ENCODE measurements around the gene THSD4.
A peak's percentile ranks its signal among the peaks of the same experiment; 100 is the strongest.

The THSD4 gene

GRCh38 chr15:71271327-71271726 lies 156.1 kb downstream of the THSD4 start:
- DNase-seq = no peak

- DNase-seq = no peak
Observed at GRCh38 chr15:71272932-71273331, 157.7 kb downstream of the THSD4 start.

- no peak for DNase-seq
Observed at GRCh38 chr15:71273731-71274447, 158.6 kb downstream of the THSD4 start.

- DNase-seq = no peak
Observed at GRCh38 chr15:71274448-71274798, 159.2 kb downstream of the THSD4 start.

- DNase-seq = no peak
Observed at GRCh38 chr15:71275098-71275497, 159.8 kb downstream of the THSD4 start.

- DNase-seq = no peak
Observed at GRCh38 chr15:71275566-71276335, 160.5 kb downstream of the THSD4 start.

GRCh38 chr15:71276336-71276665 lies 161.0 kb downstream of the THSD4 start:
- DNase-seq = no peak

GRCh38 chr15:71278989-71279756 lies 163.9 kb downstream of the THSD4 start:
- DNase-seq = peak; percentile 52

- DNase-seq = no peak
Observed at GRCh38 chr15:71279757-71280141, 164.5 kb downstream of the THSD4 start.

- DNase-seq = no peak
Observed at GRCh38 chr15:71280206-71280605, 164.9 kb downstream of the THSD4 start.

- no peak for DNase-seq
Observed at GRCh38 chr15:71281256-71281655, 166.0 kb downstream of the THSD4 start.

- DNase-seq = no peak
Observed at GRCh38 chr15:71282076-71282475, 166.8 kb downstream of the THSD4 start.

- DNase-seq = no peak
Observed at GRCh38 chr15:71288348-71288955, 173.2 kb downstream of the THSD4 start.

GRCh38 chr15:71290002-71290401 lies 174.7 kb downstream of the THSD4 start:
- DNase-seq = no peak

- DNase-seq = no peak
Observed at GRCh38 chr15:71290881-71291635, 175.8 kb downstream of the THSD4 start.

- no peak for DNase-seq
Observed at GRCh38 chr15:71291723-71292122, 176.5 kb downstream of the THSD4 start.

GRCh38 chr15:71293723-71294122 lies 178.5 kb downstream of the THSD4 start:
- no peak for DNase-seq

GRCh38 chr15:71294251-71294910 lies 179.1 kb downstream of the THSD4 start:
- DNase-seq = no peak

GRCh38 chr15:71294911-71295602 lies 179.8 kb downstream of the THSD4 start:
- no peak for DNase-seq

GRCh38 chr15:71295603-71296314 lies 180.5 kb downstream of the THSD4 start:
- no peak for DNase-seq

GRCh38 chr15:71296315-71296679 lies 181.0 kb downstream of the THSD4 start:
- no peak for DNase-seq
